Testis (tissue), 3 donors: ENCODE results near the gene ZBTB7C. TPM values are rescaled to one million over a fixed set of nuclear protein-coding genes. Genes with fewer than 3 reads are reported as not detected.

Experiments
- DNase-seq: peaks from one replicate; pipeline ENCODE4 v3.0.0-alpha.2; 2019
- H3K27ac ChIP-seq, 2 donors: fragments of 200-600 bp; sonication (generic); one replicate each; pipeline ENCODE4 v1.5.1; 2019
- H3K27me3 ChIP-seq: fragments of 200-600 bp; sonication (generic); one replicate; pipeline ENCODE4 v1.5.1; 2019
- H3K36me3 ChIP-seq: fragments of 200-600 bp; sonication (generic); one replicate; pipeline ENCODE4 v1.5.1; 2017; ENCODE audit warnings: low read depth; ENCODE audit errors: missing control alignments
- H3K4me1 ChIP-seq: fragments of 200-600 bp; sonication (generic); one replicate; pipeline ENCODE4 v1.5.1; 2019
- H3K4me3 ChIP-seq, 2 donors: fragments of 200-600 bp; sonication (generic); one replicate each; pipeline ENCODE4 v1.5.1; 2017 to 2019
- H3K9me3 ChIP-seq: fragments of 200-600 bp; sonication (generic); one replicate; pipeline ENCODE4 v1.5.1; 2017
- POLR2A ChIP-seq: fragments of 450-650 bp; IDR thresholded peaks from one replicate; pipeline ENCODE4 v1.6.1; 2017; ENCODE audit warnings: antibody characterized with exemption, mild to moderate bottlenecking, moderate library complexity
- WGBS, 2 donors: methylation state at CpG; one replicate each; pipeline ENCODE4 v1.1.5; 2018; 5-methylcytosine and 5-hydroxymethylcytosine counted together
- intact Hi-C: fragments of 100-400 bp; cut with DNase I; formaldehyde crosslinking; loops from one replicate; pipeline ENCODE4 v1.15.1; 2023; ENCODE audit warnings: low total_unique reads
- polyA plus RNA-seq: library from polyadenylated mRNA; stranded (reverse); fragments of 350-450 nt; fragmentation: Illumina TruSeq; extraction: RNeasy Lipid Tissue Mini Kit (QIAGEN cat#74804); gene quantifications from one replicate; pipeline ENCODE4 v1.2.3, GENCODE V29; 2014; ENCODE audit warnings: low read depth, low replicate concordance; ENCODE audit not compliant: insufficient read depth
- total RNA-seq, 2 donors: library from RNA; depleted of rRNA; stranded (reverse); fragments of >200 nt; gene quantifications; one replicate each; pipeline ENCODE4 v1.2.3, GENCODE V29; 2016
- TF ChIP-seq, protein P1 (sequence below), 3 experiments: fragments of 450-650 bp in 2 of 3; fragments of 200-600 bp in 1 of 3; sonication (generic) in 1 of 3; IDR thresholded peaks; one replicate each; pipeline ENCODE4 v1.5.1; 2016 to 2019; ENCODE audit warnings: antibody characterized with exemption in 3 of 3, mild to moderate bottlenecking in 2 of 3, moderate library complexity in 1 of 3

The ZBTB7C gene
- total and polyA plus RNA-seq, 3 donors from 2014 or later: 14.1 to 65.4 (median 42.4) TPM

DNA sequence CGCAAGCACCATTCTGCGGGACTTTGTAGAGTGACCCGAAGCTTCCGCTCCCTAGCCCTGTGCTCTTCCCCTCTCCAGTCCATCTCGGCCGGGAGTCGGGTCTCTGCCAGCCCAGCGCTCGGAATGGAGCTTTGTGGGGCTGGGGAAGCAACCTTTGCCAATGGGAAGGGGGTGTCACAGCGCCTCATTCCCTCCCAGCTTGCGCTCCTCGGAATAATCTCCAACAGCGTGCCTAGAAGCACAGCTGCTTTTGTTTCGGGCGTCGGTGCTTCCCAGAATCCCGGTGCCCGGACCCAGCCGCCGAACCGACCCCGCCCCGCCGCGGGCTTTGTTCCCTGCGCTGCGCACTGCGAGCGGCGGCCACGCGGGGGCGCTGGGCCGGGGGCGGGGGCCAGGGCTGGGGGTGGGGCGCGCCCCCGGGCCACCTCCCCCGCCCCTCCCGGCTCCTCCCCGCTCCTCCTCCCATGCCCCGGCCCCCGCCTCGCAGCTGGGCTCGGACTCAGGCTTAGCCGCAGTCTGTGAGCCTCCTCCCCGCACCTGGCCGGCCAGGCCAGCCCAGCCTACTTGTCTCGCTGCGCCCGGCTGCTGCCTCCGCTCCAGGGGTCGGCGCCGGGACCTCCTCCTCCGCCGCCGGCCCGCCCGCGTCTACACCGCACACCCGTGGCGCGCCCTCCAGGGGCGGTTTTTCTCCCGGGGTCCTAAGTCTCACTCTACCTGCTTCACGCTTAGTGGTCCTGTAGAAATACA, 401.1 kb downstream of the ZBTB7C start:
- peak overlapping the region in 1 of 2 donors; percentile 6 for H3K27ac ChIP-seq
- intact Hi-C loops: no loop called here
- TF ChIP-seq, protein P1, sequence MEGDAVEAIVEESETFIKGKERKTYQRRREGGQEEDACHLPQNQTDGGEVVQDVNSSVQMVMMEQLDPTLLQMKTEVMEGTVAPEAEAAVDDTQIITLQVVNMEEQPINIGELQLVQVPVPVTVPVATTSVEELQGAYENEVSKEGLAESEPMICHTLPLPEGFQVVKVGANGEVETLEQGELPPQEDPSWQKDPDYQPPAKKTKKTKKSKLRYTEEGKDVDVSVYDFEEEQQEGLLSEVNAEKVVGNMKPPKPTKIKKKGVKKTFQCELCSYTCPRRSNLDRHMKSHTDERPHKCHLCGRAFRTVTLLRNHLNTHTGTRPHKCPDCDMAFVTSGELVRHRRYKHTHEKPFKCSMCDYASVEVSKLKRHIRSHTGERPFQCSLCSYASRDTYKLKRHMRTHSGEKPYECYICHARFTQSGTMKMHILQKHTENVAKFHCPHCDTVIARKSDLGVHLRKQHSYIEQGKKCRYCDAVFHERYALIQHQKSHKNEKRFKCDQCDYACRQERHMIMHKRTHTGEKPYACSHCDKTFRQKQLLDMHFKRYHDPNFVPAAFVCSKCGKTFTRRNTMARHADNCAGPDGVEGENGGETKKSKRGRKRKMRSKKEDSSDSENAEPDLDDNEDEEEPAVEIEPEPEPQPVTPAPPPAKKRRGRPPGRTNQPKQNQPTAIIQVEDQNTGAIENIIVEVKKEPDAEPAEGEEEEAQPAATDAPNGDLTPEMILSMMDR (IDR thresholded peaks at IDR 0.05): peak in 2 of 3 experiments; percentile 22 to 82
- TF ChIP-seq POLR2A: no peak
- peak; percentile 74 for DNase-seq
- H3K9me3 ChIP-seq: no peaks in the 10 kb centered on the region
- 3 to 7% methylated on average over 10 to 39 of the region's 68 CpGs for WGBS, 2 donors
- H3K4me1 ChIP-seq: no peaks in the 10 kb centered on the region
- no peaks in the 10 kb centered on the region for H3K36me3 ChIP-seq
- H3K4me3 ChIP-seq: peak overlapping the region; percentile 60 to 63
- no peaks in the 10 kb centered on the region for H3K27me3 ChIP-seq

DNA sequence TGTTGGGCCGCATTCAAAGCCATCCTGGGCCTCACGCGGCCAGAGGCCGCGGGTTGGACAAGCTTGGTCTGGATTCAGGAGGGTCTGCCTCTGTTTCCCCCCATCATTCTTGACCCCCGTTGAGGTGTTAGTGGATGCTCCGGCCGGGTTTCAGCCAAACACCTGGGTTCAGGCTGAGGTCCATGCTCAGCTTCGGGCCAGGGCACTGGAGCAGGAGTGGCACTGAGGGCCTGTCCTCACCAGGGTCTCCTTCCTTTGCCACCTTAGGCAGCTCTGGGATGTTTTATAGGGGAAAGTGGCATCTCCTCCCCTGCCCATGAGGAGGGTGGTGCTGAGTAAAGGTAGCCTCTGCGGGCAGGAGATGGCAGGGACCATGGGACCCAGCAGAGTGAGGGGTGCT, 401.8 kb downstream of the ZBTB7C start:
- TF ChIP-seq, protein P1 (IDR thresholded peaks at IDR 0.05): no peak
- TF ChIP-seq POLR2A: no peak
- intact Hi-C loops: no loop called here
- Histone ChIP-seq H3K4me1 (no peaks in the 10 kb centered on the region), H3K27ac (no peak overlapping the region), H3K4me3 (peak overlapping the region in 1 of 2 donors; percentile 63), H3K9me3 (no peaks in the 10 kb centered on the region), H3K27me3 (no peaks in the 10 kb centered on the region), H3K36me3 (no peaks in the 10 kb centered on the region)
- WGBS, 2 donors: 60 to 69% methylated on average over 9 to 10 of the region's 10 CpGs
- no peak for DNase-seq

DNA sequence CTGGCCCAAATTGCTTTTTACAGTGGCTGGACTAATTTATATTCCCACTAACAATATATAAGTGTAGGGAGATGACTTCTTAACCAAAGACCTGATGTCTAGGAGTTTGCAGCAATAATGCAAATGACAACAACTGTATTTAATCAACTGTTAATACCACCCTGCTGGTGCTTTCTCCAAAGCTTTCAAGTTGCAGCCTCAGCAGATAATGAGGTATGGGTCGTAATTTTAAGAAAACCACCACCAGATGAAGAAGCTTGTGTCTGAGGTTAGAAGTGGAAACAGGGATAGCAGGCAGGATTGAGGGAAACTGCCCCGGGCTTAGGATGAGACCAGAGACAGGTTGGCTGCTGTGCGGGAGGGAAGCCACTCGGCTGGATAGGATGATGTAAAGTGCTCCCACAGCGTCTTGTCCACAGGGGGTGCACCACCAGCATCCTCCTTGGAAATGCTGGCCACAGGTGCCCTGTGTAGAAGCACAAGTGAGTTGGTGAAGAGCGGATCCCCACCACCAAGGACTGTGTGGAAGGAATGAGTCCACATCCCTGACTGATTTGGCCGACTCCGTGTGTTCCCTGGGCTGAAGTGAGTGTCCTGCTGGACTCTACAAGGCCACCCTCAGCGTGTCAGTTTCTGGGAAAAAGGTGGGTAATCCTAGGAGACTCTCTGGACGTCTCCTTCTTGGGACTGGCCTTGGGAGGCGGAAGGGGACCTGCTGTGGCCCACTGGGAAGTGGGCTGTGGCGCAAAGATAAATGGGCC, 402.6 kb downstream of the ZBTB7C start:
- Histone ChIP-seq H3K36me3 (no peaks in the 10 kb centered on the region), H3K27me3 (no peaks in the 10 kb centered on the region), H3K9me3 (no peaks in the 10 kb centered on the region), H3K27ac (no peak overlapping the region), H3K4me1 (no peaks in the 10 kb centered on the region), H3K4me3 (no peak overlapping the region)
- DNase-seq: no peak
- intact Hi-C loops: no loop called here
- WGBS, 2 donors: 83 to 88% methylated on average over 11 to 12 of the region's 12 CpGs
- no peak for TF ChIP-seq POLR2A
- TF ChIP-seq, protein P1 (IDR thresholded peaks at IDR 0.05): no peak

DNA sequence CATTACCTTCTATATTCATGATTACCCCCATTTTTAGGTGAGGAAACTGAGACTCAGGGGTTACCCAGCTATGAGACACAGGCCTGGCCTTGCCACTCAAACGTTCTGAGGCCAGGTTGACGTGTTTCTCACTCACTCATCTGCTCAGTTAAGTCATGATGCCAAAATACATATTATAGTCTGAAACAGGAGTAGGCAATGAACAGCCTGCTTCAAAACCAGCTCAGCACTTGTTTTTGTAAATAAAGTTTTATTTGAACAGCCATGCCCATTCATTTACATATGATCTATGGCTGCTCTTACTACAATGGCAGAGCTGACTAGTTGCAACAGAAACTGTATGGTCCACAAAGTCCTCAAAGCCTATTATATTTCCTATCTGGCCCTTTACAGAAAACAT, 404.6 kb downstream of the ZBTB7C start:
- no peaks in the 10 kb centered on the region for H3K4me1 ChIP-seq
- no peaks in the 10 kb centered on the region for H3K27me3 ChIP-seq
- H3K4me3 ChIP-seq: no peak overlapping the region
- TF ChIP-seq POLR2A: no peak
- TF ChIP-seq, protein P1 (IDR thresholded peaks at IDR 0.05): no peak
- 87 to 88% methylated on average over 2 of the region's 2 CpGs for WGBS, 2 donors
- intact Hi-C loops: no loop called here
- H3K9me3 ChIP-seq: no peaks in the 10 kb centered on the region
- no peak overlapping the region for H3K27ac ChIP-seq
- H3K36me3 ChIP-seq: no peaks in the 10 kb centered on the region
- no peak for DNase-seq
